K562 (cell line): ENCODE data around the gene VEGFB. TPM values are rescaled to one million over a fixed set of nuclear protein-coding genes. Genes with fewer than 3 reads are reported as not detected.

Experiments used
- ARID2 ChIP-seq: fragments of 450-650 bp; IDR thresholded peaks from 2 replicates; pipeline ENCODE4 v1.6.1; 2017; ENCODE audit warnings: antibody characterized with exemption, mild to moderate bottlenecking
- EHMT2 ChIP-seq: fragments of 450-650 bp; IDR thresholded peaks from 2 replicates; pipeline ENCODE4 v1.6.1; 2018; ENCODE audit warnings: antibody characterized with exemption
- FOXA1 ChIP-seq: fragments of 450-650 bp; IDR thresholded peaks from 2 replicates; pipeline ENCODE4 v1.6.1; 2016; ENCODE audit warnings: mild to moderate bottlenecking, borderline replicate concordance
- KAT8 ChIP-seq: fragments of 450-650 bp; IDR thresholded peaks from 2 replicates; pipeline ENCODE4 v1.6.1; 2016; ENCODE audit warnings: low read depth, mild to moderate bottlenecking
- MAFG ChIP-seq: fragments of 450-650 bp; conservative IDR thresholded peaks from 2 replicates; pipeline ENCODE4 v1.6.1; 2016; ENCODE audit warnings: missing genetic modification characterization, missing compliant biosample characterization
- NFATC3 ChIP-seq: fragments of 450-650 bp; IDR thresholded peaks from 2 replicates; pipeline ENCODE4 v1.6.1; 2017; ENCODE audit warnings: mild to moderate bottlenecking
- TAF1 ChIP-seq: IDR thresholded peaks from 2 replicates; pipeline ENCODE4 v1.6.1; 2011; ENCODE audit warnings: mild to moderate bottlenecking, low read length, moderate library complexity; ENCODE audit not compliant: insufficient read depth, control insufficient read depth, severe bottlenecking; ENCODE audit errors: extremely low read depth
- ZBTB7A ChIP-seq: IDR thresholded peaks from 2 replicates; pipeline ENCODE4 v1.6.1; 2011; ENCODE audit warnings: low read depth, mild to moderate bottlenecking, low read length, moderate library complexity, borderline replicate concordance; ENCODE audit not compliant: control insufficient read depth
- ZNF165 ChIP-seq: fragments of 250-450 bp; sonication (Bioruptor Pico); IDR thresholded peaks from 2 replicates; pipeline ENCODE4 v1.4.0; 2020; ENCODE audit warnings: borderline replicate concordance
- ZNF174 ChIP-seq: fragments of 250-450 bp; sonication (Bioruptor Pico); IDR thresholded peaks from 2 replicates; pipeline ENCODE4 v1.4.0; 2020; ENCODE audit warnings: mild to moderate bottlenecking
- ZNF77 ChIP-seq: fragments of 250-450 bp; sonication (Bioruptor Pico); IDR thresholded peaks from 2 replicates; pipeline ENCODE4 v1.5.0; 2020
- polyA plus RNA-seq, 8 experiments: library from polyadenylated mRNA; depleted of rRNA in 4 of 8; stranded (reverse) in 5 of 8; unstranded in 3 of 8; fragments of >200 nt; fragmentation: Nextera tagmentation in 2 of 8; fragmentation: Illumina TruSeq in 1 of 8; extraction: Ambion mirVana in 2 of 8; extraction: Trizol in 1 of 8; gene quantifications; 2 replicates each; pipeline versions ENCODE4 v1.2.1 to v1.2.3, GENCODE V29; 2011 to 2014; ENCODE audit warnings: inconsistent platforms in 1 of 8, missing spikeins in 1 of 8
- total RNA-seq, 7 experiments: library from RNA; depleted of rRNA in 6 of 7; stranded (reverse); fragments of >200 nt in 6 of 7; fragmentation: Illumina TruSeq in 2 of 7; extraction: Trizol in 2 of 7; gene quantifications; 2 replicates each; pipeline versions ENCODE4 v1.2.1 to v1.2.3, GENCODE V29; 2011 to 2021; ENCODE audit warnings: low replicate concordance in 1 of 7
- TF ChIP-seq, protein P1 (sequence below): sonication (generic); formaldehyde crosslinking; IDR thresholded peaks from 2 replicates; pipeline ENCODE4 v1.8.0; 2023; ENCODE audit warnings: mild to moderate bottlenecking, missing genetic modification reagents
- TF ChIP-seq, protein P2 (sequence below): sonication (generic); formaldehyde crosslinking; IDR thresholded peaks from 2 replicates; pipeline ENCODE4 v1.8.1; 2022; ENCODE audit warnings: missing genetic modification reagents
- TF ChIP-seq, protein P3 (sequence below): sonication (generic); formaldehyde crosslinking; IDR thresholded peaks from 2 replicates; pipeline ENCODE4 v1.8.0; 2022; ENCODE audit warnings: mild to moderate bottlenecking, missing genetic modification reagents, borderline replicate concordance
- TF ChIP-seq, protein P4 (sequence below), 2 experiments: fragments of 150-350 bp in 1 of 2; IDR thresholded peaks; 2 replicates each; pipeline ENCODE4 v1.6.1; 2012 to 2016; ENCODE audit warnings: low read depth in 2 of 2, low read length in 2 of 2, mild to moderate bottlenecking in 1 of 2, moderate library complexity in 1 of 2

The VEGFB gene
- total and polyA plus RNA-seq, 9 of the 15 experiments (the other 6 are each of a cell fraction or from before 2014, with no cell fraction given) = 11.0 to 83.4 (median 25.7) TPM

DNA sequence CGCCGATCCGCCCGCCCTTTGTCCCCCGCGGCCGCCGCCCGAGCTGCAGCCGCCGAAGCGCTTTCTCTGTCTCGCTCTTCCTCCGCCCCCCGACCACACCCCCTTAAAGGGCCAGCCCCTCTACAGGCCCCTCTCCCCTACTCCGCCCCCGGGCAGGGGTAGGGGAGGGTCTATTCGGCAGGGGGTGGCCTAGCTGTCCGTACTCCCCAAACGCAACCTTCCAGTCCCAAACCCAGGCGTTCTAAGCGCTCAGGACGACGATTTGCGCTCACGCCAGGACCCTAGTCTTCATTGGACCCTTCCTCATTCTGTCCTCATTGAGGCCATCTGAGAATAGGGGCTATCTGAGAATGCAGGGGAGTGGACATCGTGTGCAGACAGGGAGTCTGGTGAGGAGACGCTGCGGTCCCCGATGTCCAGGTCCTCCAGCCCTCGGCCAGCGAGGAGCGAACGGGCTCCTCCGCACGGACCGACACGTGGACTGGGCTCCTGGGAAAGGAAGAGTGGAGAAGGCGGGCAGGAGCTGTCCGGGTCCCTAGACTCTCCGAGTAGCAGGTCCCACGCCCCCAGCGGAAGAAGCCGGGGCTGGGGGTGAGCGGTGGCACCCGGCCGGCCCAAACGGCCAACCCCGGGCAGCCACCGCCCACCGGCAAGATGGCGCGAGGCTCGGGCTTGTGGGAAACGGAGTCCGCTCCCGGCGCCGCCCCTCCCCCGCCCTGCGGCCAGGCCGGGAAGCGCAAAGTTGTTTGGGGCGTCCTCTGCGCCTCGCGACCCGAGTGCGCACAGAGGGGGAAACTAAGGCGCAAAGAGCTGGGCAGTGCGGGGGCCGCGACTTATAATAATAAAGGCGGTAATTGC, 12.7 kb downstream of the VEGFB start, which contains the start of gene PPP1R14B (continued):
- no peak for TF ChIP-seq ZNF165 (CRISPR knock-in tag)
- TF ChIP-seq TAF1 = peak; percentile 45
- TF ChIP-seq, protein P1, sequence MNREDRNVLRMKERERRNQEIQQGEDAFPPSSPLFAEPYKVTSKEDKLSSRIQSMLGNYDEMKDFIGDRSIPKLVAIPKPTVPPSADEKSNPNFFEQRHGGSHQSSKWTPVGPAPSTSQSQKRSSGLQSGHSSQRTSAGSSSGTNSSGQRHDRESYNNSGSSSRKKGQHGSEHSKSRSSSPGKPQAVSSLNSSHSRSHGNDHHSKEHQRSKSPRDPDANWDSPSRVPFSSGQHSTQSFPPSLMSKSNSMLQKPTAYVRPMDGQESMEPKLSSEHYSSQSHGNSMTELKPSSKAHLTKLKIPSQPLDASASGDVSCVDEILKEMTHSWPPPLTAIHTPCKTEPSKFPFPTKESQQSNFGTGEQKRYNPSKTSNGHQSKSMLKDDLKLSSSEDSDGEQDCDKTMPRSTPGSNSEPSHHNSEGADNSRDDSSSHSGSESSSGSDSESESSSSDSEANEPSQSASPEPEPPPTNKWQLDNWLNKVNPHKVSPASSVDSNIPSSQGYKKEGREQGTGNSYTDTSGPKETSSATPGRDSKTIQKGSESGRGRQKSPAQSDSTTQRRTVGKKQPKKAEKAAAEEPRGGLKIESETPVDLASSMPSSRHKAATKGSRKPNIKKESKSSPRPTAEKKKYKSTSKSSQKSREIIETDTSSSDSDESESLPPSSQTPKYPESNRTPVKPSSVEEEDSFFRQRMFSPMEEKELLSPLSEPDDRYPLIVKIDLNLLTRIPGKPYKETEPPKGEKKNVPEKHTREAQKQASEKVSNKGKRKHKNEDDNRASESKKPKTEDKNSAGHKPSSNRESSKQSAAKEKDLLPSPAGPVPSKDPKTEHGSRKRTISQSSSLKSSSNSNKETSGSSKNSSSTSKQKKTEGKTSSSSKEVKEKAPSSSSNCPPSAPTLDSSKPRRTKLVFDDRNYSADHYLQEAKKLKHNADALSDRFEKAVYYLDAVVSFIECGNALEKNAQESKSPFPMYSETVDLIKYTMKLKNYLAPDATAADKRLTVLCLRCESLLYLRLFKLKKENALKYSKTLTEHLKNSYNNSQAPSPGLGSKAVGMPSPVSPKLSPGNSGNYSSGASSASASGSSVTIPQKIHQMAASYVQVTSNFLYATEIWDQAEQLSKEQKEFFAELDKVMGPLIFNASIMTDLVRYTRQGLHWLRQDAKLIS (CRISPR knock-in tag) = peak; percentile 37; the same call in 1 of the 2 replicates
- TF ChIP-seq, protein P2, sequence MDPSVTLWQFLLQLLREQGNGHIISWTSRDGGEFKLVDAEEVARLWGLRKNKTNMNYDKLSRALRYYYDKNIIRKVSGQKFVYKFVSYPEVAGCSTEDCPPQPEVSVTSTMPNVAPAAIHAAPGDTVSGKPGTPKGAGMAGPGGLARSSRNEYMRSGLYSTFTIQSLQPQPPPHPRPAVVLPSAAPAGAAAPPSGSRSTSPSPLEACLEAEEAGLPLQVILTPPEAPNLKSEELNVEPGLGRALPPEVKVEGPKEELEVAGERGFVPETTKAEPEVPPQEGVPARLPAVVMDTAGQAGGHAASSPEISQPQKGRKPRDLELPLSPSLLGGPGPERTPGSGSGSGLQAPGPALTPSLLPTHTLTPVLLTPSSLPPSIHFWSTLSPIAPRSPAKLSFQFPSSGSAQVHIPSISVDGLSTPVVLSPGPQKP = no peak
- peak; percentile 83 for TF ChIP-seq ZBTB7A
- no peak for TF ChIP-seq ARID2
- no peak for TF ChIP-seq ZNF77
- TF ChIP-seq MAFG = no peak
- TF ChIP-seq ZNF174 (CRISPR knock-in tag) = no peak
- no peak for TF ChIP-seq KAT8
- TF ChIP-seq NFATC3 = no peak
- TF ChIP-seq, protein P3, sequence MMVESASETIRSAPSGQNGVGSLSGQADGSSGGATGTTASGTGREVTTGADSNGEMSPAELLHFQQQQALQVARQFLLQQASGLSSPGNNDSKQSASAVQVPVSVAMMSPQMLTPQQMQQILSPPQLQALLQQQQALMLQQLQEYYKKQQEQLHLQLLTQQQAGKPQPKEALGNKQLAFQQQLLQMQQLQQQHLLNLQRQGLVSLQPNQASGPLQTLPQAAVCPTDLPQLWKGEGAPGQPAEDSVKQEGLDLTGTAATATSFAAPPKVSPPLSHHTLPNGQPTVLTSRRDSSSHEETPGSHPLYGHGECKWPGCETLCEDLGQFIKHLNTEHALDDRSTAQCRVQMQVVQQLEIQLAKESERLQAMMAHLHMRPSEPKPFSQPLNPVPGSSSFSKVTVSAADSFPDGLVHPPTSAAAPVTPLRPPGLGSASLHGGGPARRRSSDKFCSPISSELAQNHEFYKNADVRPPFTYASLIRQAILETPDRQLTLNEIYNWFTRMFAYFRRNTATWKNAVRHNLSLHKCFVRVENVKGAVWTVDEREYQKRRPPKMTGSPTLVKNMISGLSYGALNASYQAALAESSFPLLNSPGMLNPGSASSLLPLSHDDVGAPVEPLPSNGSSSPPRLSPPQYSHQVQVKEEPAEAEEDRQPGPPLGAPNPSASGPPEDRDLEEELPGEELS = no peak
- TF ChIP-seq, protein P4, sequence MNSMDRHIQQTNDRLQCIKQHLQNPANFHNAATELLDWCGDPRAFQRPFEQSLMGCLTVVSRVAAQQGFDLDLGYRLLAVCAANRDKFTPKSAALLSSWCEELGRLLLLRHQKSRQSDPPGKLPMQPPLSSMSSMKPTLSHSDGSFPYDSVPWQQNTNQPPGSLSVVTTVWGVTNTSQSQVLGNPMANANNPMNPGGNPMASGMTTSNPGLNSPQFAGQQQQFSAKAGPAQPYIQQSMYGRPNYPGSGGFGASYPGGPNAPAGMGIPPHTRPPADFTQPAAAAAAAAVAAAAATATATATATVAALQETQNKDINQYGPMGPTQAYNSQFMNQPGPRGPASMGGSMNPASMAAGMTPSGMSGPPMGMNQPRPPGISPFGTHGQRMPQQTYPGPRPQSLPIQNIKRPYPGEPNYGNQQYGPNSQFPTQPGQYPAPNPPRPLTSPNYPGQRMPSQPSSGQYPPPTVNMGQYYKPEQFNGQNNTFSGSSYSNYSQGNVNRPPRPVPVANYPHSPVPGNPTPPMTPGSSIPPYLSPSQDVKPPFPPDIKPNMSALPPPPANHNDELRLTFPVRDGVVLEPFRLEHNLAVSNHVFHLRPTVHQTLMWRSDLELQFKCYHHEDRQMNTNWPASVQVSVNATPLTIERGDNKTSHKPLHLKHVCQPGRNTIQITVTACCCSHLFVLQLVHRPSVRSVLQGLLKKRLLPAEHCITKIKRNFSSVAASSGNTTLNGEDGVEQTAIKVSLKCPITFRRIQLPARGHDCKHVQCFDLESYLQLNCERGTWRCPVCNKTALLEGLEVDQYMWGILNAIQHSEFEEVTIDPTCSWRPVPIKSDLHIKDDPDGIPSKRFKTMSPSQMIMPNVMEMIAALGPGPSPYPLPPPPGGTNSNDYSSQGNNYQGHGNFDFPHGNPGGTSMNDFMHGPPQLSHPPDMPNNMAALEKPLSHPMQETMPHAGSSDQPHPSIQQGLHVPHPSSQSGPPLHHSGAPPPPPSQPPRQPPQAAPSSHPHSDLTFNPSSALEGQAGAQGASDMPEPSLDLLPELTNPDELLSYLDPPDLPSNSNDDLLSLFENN (IDR thresholded peaks at IDR 0.05; ENCODE audit: low read depth in 2 of 2, low read length in 2 of 2) = peak in 1 of 2 experiments; percentile 52; a peak in 2 of 4 replicates
- TF ChIP-seq EHMT2 = no peak
- no peak for TF ChIP-seq FOXA1
